AG04450 (cell line): Measurements from ENCODE around the gene CD79B. TPM values are rescaled to one million over a fixed set of nuclear protein-coding genes. Genes with fewer than 3 reads are reported as not detected.

Experiments used
- CTCF ChIA-PET: fragments of 300-600, 350-600 bp; formaldehyde crosslinking; extraction: SDS; loops from one replicate; lab custom pipeline; 2022; ENCODE audit warnings: antibody characterized with exemption, inconsistent platforms; lab: Charles Lee
- POLR2A ChIA-PET: fragments of 350-600 bp; formaldehyde crosslinking; extraction: SDS; loops from one replicate; lab custom pipeline; 2021; ENCODE audit warnings: antibody characterized with exemption, inconsistent platforms; lab: Yijun Ruan, JAX
- DNase-seq: peaks from one replicate; pipeline ENCODE4 v3.0.0-alpha.2; 2011; ENCODE audit warnings: low read depth, low spot score
- H3K27ac ChIP-seq: one replicate; pipeline ENCODE4 v1.5.1; 2012; ENCODE audit warnings: low read depth, low read length, control low read depth
- H3K27me3 ChIP-seq: one replicate; pipeline ENCODE4 v1.6.0; 2012; ENCODE audit warnings: low read length; ENCODE audit not compliant: control insufficient read depth, insufficient read depth
- H3K4me3 ChIP-seq: 2 replicates; pipeline ENCODE4 v1.5.1; 2011; ENCODE audit warnings: mild to moderate bottlenecking, low read depth, low read length, control low read depth
- H3K9me3 ChIP-seq: 2 replicates; pipeline ENCODE4 v1.5.1; 2012; ENCODE audit warnings: low read length; ENCODE audit not compliant: control insufficient read depth, insufficient read depth
- polyA plus RNA-seq: library from polyadenylated mRNA; depleted of rRNA; stranded (reverse); fragments of >200 nt; gene quantifications from 2 replicates; pipeline ENCODE4 v1.2.3, GENCODE V29; 2011
- TF ChIP-seq, protein P1 (sequence below): IDR thresholded peaks from 2 replicates; pipeline ENCODE4 v1.5.1; 2011; ENCODE audit warnings: low read depth, low read length, control low read depth, inconsistent platforms

Gene CD79B
- polyA plus RNA-seq, 1 experiment = not detected

- H3K27me3 ChIP-seq = peaks cover 17% of the 10 kb centered on the region
- POLR2A ChIA-PET = no interaction called here
- no peak overlapping the region for H3K4me3 ChIP-seq
- H3K27ac ChIP-seq = no peak overlapping the region
- CTCF ChIA-PET = interaction anchor here (0.7 to 3.1 kb wide), 23 partner anchors 11 to 188 kb away, joined by 3 to 45 read pairs (median 5); partner anchors contain the start of genes GH1 and ICAM2
- TF ChIP-seq, protein P1, sequence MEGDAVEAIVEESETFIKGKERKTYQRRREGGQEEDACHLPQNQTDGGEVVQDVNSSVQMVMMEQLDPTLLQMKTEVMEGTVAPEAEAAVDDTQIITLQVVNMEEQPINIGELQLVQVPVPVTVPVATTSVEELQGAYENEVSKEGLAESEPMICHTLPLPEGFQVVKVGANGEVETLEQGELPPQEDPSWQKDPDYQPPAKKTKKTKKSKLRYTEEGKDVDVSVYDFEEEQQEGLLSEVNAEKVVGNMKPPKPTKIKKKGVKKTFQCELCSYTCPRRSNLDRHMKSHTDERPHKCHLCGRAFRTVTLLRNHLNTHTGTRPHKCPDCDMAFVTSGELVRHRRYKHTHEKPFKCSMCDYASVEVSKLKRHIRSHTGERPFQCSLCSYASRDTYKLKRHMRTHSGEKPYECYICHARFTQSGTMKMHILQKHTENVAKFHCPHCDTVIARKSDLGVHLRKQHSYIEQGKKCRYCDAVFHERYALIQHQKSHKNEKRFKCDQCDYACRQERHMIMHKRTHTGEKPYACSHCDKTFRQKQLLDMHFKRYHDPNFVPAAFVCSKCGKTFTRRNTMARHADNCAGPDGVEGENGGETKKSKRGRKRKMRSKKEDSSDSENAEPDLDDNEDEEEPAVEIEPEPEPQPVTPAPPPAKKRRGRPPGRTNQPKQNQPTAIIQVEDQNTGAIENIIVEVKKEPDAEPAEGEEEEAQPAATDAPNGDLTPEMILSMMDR = no peak
- H3K9me3 ChIP-seq = peaks cover under 1% of the 10 kb centered on the region; the same call in 1 of the 2 replicates
- DNase-seq = no peak
Observed at GRCh38 chr17:63945784-63946439, 13.8 kb upstream of the CD79B start.

GRCh38 chr17:63944736-63945499, 12.8 kb upstream of the CD79B start:
- CTCF ChIA-PET = interaction anchor here (1.6 to 3.1 kb wide), 5 partner anchors 10 to 189 kb away, joined by 8 to 45 read pairs (median 32); partner anchors contain the start of genes GH1 and ICAM2

DNA sequence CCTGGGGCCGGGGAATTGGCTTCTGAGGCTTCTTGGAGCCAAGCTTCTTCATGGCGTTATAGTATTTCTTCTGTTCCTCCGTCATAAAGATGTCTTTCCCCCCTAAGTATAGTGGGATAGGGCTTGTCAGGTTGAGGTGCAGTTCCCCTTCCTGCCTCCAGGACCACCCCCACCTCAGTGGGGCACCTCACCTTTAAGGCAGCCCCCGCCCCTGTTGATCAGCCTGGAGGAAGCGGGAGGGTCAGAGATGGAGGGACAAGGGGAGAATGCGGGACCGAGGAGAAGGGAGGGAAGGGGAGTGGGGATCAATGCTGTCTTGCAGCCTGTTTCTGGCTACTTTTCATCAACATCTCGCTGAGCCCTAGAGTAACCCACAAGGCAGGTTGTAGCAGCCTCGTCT, 11.6 kb upstream of the CD79B start:
- ChIA-PET CTCF (no interaction called here), POLR2A (no interaction called here)
- H3K4me3 ChIP-seq = no peak overlapping the region
- H3K9me3 ChIP-seq = peaks cover 3% of the 10 kb centered on the region; the same call in 1 of the 2 replicates
- TF ChIP-seq, protein P1 = 0 out of 2 replicates have a peak, but pooled peaks have one; percentile 22
- peaks cover 10% of the 10 kb centered on the region for H3K27me3 ChIP-seq
- H3K27ac ChIP-seq = no peak overlapping the region
- no peak for DNase-seq

More at GRCh38 chr17:63944736-63945499, 12.8 kb upstream of the CD79B start:
- peaks cover 3% of the 10 kb centered on the region; the same call in 1 of the 2 replicates for H3K9me3 ChIP-seq
- POLR2A ChIA-PET = no interaction called here
- TF ChIP-seq, protein P1 = no peak
- DNase-seq = no peak
- H3K27ac ChIP-seq = no peak overlapping the region
- H3K27me3 ChIP-seq = peaks cover 10% of the 10 kb centered on the region
- no peak overlapping the region for H3K4me3 ChIP-seq

- POLR2A ChIA-PET = no interaction called here
- Histone ChIP-seq H3K4me3 (no peak overlapping the region), H3K27ac (no peak overlapping the region), H3K9me3 (peaks cover 3% of the 10 kb centered on the region; the same call in 1 of the 2 replicates), H3K27me3 (peaks cover 3% of the 10 kb centered on the region)
- CTCF ChIA-PET = no interaction called here
- no peak for DNase-seq
- TF ChIP-seq, protein P1 = no peak
Observed at GRCh38 chr17:63942309-63942985, 10.3 kb upstream of the CD79B start.
